HepG2 (cell line): Measurements from ENCODE around the gene CHRNB2. TPM values are rescaled to one million over a fixed set of nuclear protein-coding genes. Genes with fewer than 3 reads are reported as not detected.

Source experiments
- CBX1 ChIP-seq: IDR thresholded peaks from one replicate; pipeline ENCODE4 v1.6.1; 2016; ENCODE audit warnings: antibody characterized with exemption, low read depth
- ETV5 ChIP-seq: IDR thresholded peaks from 2 replicates; pipeline ENCODE4 v1.6.1; 2018; ENCODE audit warnings: missing biosample characterization, missing genetic modification reagents, inconsistent platforms, borderline replicate concordance
- FIP1L1 ChIP-seq: fragments of 200-400 bp; formaldehyde crosslinking; IDR thresholded peaks from 2 replicates; pipeline ENCODE4 v1.6.1; 2018; ENCODE audit warnings: low read depth, mild to moderate bottlenecking, low read length, moderate library complexity, borderline replicate concordance; ENCODE audit not compliant: insufficient read depth
- GFI1 ChIP-seq: sonication (generic); formaldehyde crosslinking; IDR thresholded peaks from 2 replicates; pipeline ENCODE4 v1.5.0; 2020; ENCODE audit warnings: missing genetic modification reagents, mild to moderate bottlenecking, borderline replicate concordance
- HES4 ChIP-seq: sonication (generic); formaldehyde crosslinking; IDR thresholded peaks from 2 replicates; pipeline ENCODE4 v1.9.0; 2021; ENCODE audit warnings: mild to moderate bottlenecking, missing genetic modification reagents, borderline replicate concordance
- KDM5A ChIP-seq: fragments of 200-600 bp; sonication (generic); IDR thresholded peaks from 2 replicates; pipeline ENCODE4 v1.7.0; 2018; ENCODE audit warnings: antibody characterized with exemption, mild to moderate bottlenecking, low read length, borderline replicate concordance
- KDM5B ChIP-seq: sonication (generic); formaldehyde crosslinking; IDR thresholded peaks from 2 replicates; pipeline ENCODE4 v1.4.0; 2020; ENCODE audit warnings: missing genetic modification reagents, mild to moderate bottlenecking, borderline replicate concordance
- NFYC ChIP-seq: IDR thresholded peaks from 2 replicates; pipeline ENCODE4 v1.6.1; 2016; ENCODE audit warnings: missing genetic modification reagents, missing compliant biosample characterization
- PHF20 ChIP-seq: sonication (generic); formaldehyde crosslinking; IDR thresholded peaks from 2 replicates; pipeline ENCODE4 v1.5.0; 2020; ENCODE audit warnings: mild to moderate bottlenecking, missing genetic modification reagents
- RFX1 ChIP-seq: fragments of 450-650 bp; IDR thresholded peaks from 2 replicates; pipeline ENCODE4 v1.6.1; 2017
- TBX2 ChIP-seq: sonication (generic); formaldehyde crosslinking; IDR thresholded peaks from 2 replicates; pipeline ENCODE4 v1.5.0; 2020; ENCODE audit warnings: missing genetic modification reagents, mild to moderate bottlenecking, borderline replicate concordance
- TCF12 ChIP-seq, 2 experiments: fragments of 450-650 bp in 1 of 2; sonication (generic) in 1 of 2; formaldehyde crosslinking in 1 of 2; IDR thresholded peaks; 2 replicates each; pipeline versions ENCODE4 v1.6.1 to v1.8.0; 2017 to 2022; ENCODE audit warnings: antibody characterized with exemption in 1 of 2, mild to moderate bottlenecking in 1 of 2, missing genetic modification reagents in 1 of 2, moderate library complexity in 1 of 2
- ZNF205 ChIP-seq: IDR thresholded peaks from 2 replicates; pipeline ENCODE4 v1.6.1; 2018; ENCODE audit warnings: missing biosample characterization, missing genetic modification reagents
- ZNF337 ChIP-seq: sonication (generic); formaldehyde crosslinking; IDR thresholded peaks from 2 replicates; pipeline ENCODE4 v1.5.1; 2020; ENCODE audit warnings: missing genetic modification reagents, low read depth, mild to moderate bottlenecking, borderline replicate concordance
- ZNF468 ChIP-seq: sonication (generic); formaldehyde crosslinking; IDR thresholded peaks from 2 replicates; pipeline ENCODE4 v1.8.0; 2022; ENCODE audit warnings: mild to moderate bottlenecking, moderate library complexity, missing genetic modification reagents
- ZNF562 ChIP-seq: sonication (generic); formaldehyde crosslinking; IDR thresholded peaks from 2 replicates; pipeline ENCODE4 v1.8.0; 2022; ENCODE audit warnings: missing genetic modification reagents, borderline replicate concordance
- ZNF614 ChIP-seq: IDR thresholded peaks from 2 replicates; pipeline ENCODE4 v1.6.1; 2018; ENCODE audit warnings: missing biosample characterization, missing genetic modification reagents, inconsistent platforms, borderline replicate concordance
- ZSCAN9 ChIP-seq: IDR thresholded peaks from 2 replicates; pipeline ENCODE4 v1.6.1; 2016; ENCODE audit warnings: borderline replicate concordance
- ZZZ3 ChIP-seq: sonication (generic); formaldehyde crosslinking; IDR thresholded peaks from 2 replicates; pipeline ENCODE4 v1.4.0; 2020; ENCODE audit warnings: missing genetic modification reagents, mild to moderate bottlenecking, borderline replicate concordance
- polyA plus RNA-seq, 8 experiments: library from polyadenylated mRNA; depleted of rRNA in 3 of 8; stranded (reverse) in 7 of 8; unstranded in 1 of 8; fragments of >200 nt; fragmentation: Illumina TruSeq in 4 of 8; extraction: Trizol in 4 of 8; gene quantifications; 2 replicates each; pipeline versions ENCODE4 v1.2.1 to v1.2.3, GENCODE V29; 2011 to 2016; ENCODE audit warnings: low read depth in 4 of 8, missing spikeins in 1 of 8, mixed read lengths in 1 of 8; ENCODE audit not compliant: insufficient read depth in 1 of 8
- total RNA-seq, 5 experiments: library from RNA; depleted of rRNA; stranded (reverse); fragments of >200 nt; fragmentation: Illumina TruSeq; extraction: Trizol; gene quantifications; 2 replicates each; pipeline ENCODE4 v1.2.3, GENCODE V29; 2016; ENCODE audit warnings: low read depth in 1 of 5
- TF ChIP-seq, protein P1 (sequence below): sonication (generic); formaldehyde crosslinking; IDR thresholded peaks from 2 replicates; pipeline ENCODE4 v1.8.0; 2022; ENCODE audit warnings: low read depth, missing genetic modification reagents
- TF ChIP-seq, protein P2 (sequence below): sonication (generic); formaldehyde crosslinking; IDR thresholded peaks from 2 replicates; pipeline ENCODE4 v1.9.0; 2021; ENCODE audit warnings: missing genetic modification reagents, mild to moderate bottlenecking, borderline replicate concordance
- TF ChIP-seq, protein P3 (sequence below): sonication (generic); formaldehyde crosslinking; IDR thresholded peaks from 2 replicates; pipeline ENCODE4 v1.8.0; 2023; ENCODE audit warnings: mild to moderate bottlenecking, missing genetic modification reagents
- TF ChIP-seq, protein P4 (sequence below): IDR thresholded peaks from 2 replicates; pipeline ENCODE4 v1.6.1; 2016; ENCODE audit warnings: missing compliant biosample characterization, missing genetic modification reagents, borderline replicate concordance

Gene CHRNB2
- total and polyA plus RNA-seq, 2 of the 13 experiments (the other 11 are each of a cell fraction or from before 2014, with no cell fraction given) = 0.03 to 0.07 TPM

DNA sequence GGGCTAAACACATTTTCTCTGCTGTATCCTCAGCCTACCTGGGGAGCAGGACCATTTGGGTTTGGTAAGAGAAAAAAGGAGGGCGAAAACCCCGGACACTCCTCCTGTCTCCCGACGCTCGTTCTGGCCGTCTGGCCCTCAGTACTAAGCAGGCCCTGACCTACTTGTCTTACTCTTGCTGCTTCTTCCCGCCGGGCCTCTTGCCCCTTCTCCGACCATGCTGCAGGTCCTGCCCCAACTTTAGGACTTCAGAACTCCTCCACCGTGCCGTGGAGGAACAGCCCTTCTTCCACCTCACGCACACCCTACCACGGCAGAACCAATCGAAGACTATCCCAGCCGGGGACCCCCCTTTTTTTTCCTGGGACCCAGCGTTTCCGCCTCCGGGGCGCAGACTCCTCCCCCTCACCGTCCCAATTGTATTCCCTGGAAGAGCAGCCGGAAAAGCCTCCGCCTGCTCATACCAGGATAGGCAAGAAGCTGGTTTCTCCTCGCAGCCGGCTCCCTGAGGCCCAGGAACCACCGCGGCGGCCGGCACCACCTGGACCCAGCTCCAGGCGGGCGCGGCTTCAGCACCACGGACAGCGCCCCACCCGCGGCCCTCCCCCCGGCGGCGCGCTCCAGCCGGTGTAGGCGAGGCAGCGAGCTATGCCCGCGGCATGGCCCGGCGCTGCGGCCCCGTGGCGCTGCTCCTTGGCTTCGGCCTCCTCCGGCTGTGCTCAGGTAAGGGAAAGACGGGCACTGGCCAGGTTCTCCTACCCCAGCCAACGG lies at the start of gene CHRNB2 (continued):
- TF ChIP-seq, protein P1, sequence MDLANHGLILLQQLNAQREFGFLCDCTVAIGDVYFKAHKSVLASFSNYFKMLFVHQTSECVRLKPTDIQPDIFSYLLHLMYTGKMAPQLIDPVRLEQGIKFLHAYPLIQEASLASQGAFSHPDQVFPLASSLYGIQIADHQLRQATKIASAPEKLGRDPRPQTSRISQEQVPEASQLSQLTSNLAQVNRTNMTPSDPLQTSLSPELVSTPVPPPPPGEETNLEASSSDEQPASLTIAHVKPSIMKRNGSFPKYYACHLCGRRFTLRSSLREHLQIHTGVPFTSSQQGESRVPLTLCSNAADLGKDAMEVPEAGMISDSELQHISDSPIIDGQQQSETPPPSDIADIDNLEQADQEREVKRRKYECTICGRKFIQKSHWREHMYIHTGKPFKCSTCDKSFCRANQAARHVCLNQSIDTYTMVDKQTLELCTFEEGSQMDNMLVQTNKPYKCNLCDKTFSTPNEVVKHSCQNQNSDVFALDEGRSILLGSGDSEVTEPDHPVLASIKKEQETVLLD = 0 out of 2 replicates have a peak, but pooled peaks have one; percentile 57
- peak; percentile 97 for TF ChIP-seq ZNF468
- TF ChIP-seq ZZZ3 (CRISPR knock-in tag) = no peak
- TF ChIP-seq, protein P2, sequence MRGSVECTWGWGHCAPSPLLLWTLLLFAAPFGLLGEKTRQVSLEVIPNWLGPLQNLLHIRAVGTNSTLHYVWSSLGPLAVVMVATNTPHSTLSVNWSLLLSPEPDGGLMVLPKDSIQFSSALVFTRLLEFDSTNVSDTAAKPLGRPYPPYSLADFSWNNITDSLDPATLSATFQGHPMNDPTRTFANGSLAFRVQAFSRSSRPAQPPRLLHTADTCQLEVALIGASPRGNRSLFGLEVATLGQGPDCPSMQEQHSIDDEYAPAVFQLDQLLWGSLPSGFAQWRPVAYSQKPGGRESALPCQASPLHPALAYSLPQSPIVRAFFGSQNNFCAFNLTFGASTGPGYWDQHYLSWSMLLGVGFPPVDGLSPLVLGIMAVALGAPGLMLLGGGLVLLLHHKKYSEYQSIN = no peak
- TF ChIP-seq ETV5 (CRISPR knock-in tag) = peak; percentile 36; the same call in 1 of the 2 replicates
- TF ChIP-seq ZNF562 (CRISPR knock-in tag) = peak; percentile 15; the same call in 1 of the 2 replicates
- peak; percentile 50; the same call in 1 of the 2 replicates for TF ChIP-seq GFI1 (CRISPR knock-in tag)
- TF ChIP-seq ZSCAN9 = peak; percentile 99
- TF ChIP-seq CBX1 = no peak
- peak; percentile 76; the same call in 1 of the 2 replicates for TF ChIP-seq ZNF614 (CRISPR knock-in tag)
- TF ChIP-seq FIP1L1 = no peak
- peak; percentile 65; the same call in 1 of the 2 replicates for TF ChIP-seq ZNF337 (CRISPR knock-in tag)
- TF ChIP-seq PHF20 (CRISPR knock-in tag) = no peak
- peak; percentile 25; the same call in 1 of the 2 replicates for TF ChIP-seq NFYC (CRISPR knock-in tag)
- TF ChIP-seq, protein P3, sequence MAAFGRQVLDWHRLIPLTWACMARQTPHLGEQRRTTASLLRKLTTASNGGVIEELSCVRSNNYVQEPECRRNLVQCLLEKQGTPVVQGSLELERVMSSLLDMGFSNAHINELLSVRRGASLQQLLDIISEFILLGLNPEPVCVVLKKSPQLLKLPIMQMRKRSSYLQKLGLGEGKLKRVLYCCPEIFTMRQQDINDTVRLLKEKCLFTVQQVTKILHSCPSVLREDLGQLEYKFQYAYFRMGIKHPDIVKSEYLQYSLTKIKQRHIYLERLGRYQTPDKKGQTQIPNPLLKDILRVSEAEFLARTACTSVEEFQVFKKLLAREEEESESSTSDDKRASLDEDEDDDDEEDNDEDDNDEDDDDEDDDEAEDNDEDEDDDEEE (CRISPR knock-in tag) = peak; percentile 100
- no peak for TF ChIP-seq TCF12 (IDR thresholded peaks at IDR 0.05)
- no peak for TF ChIP-seq TCF12 (CRISPR knock-in tag; IDR thresholded peaks at IDR 0.05)
- TF ChIP-seq KDM5A = no peak
- TF ChIP-seq, protein P4, sequence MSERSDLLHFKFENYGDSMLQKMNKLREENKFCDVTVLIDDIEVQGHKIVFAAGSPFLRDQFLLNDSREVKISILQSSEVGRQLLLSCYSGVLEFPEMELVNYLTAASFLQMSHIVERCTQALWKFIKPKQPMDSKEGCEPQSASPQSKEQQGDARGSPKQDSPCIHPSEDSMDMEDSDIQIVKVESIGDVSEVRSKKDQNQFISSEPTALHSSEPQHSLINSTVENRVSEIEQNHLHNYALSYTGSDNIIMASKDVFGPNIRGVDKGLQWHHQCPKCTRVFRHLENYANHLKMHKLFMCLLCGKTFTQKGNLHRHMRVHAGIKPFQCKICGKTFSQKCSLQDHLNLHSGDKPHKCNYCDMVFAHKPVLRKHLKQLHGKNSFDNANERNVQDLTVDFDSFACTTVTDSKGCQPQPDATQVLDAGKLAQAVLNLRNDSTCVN = peak; percentile 93
- TF ChIP-seq TBX2 = peak; percentile 91
- TF ChIP-seq RFX1 = no peak
- TF ChIP-seq HES4 (CRISPR knock-in tag) = peak; percentile 99
- peak; percentile 97 for TF ChIP-seq KDM5B
- peak; percentile 84; the same call in 1 of the 2 replicates for TF ChIP-seq ZNF205
